NB4 (cell line): ENCODE measurements around the gene AP3S2.

ENCODE experiments used
- DNase-seq: peaks from one replicate; pipeline ENCODE4 v3.0.0; 2010; ENCODE audit warnings: low read depth
- H3K4me3 ChIP-seq: one replicate; pipeline ENCODE4 v1.5.1; 2011; ENCODE audit warnings: mild to moderate bottlenecking, low read depth, low read length, moderate library complexity
- MYC ChIP-seq: IDR thresholded peaks from 2 replicates; pipeline ENCODE4 v1.6.1; 2011; ENCODE audit warnings: low read depth, low read length
- POLR2A ChIP-seq: IDR thresholded peaks from 2 replicates; pipeline ENCODE4 v1.6.1; 2011; ENCODE audit warnings: mild to moderate bottlenecking; ENCODE audit not compliant: insufficient read length; ENCODE audit errors: extremely low read depth
- TF ChIP-seq, protein P1 (sequence below): IDR thresholded peaks from one replicate; pipeline ENCODE4 v1.5.1; 2012; ENCODE audit warnings: low read depth, low read length
- TF ChIP-seq, protein P2 (sequence below): IDR thresholded peaks from 2 replicates; pipeline ENCODE4 v1.6.1; 2011; ENCODE audit warnings: low read depth, low read length

The AP3S2 gene

DNA sequence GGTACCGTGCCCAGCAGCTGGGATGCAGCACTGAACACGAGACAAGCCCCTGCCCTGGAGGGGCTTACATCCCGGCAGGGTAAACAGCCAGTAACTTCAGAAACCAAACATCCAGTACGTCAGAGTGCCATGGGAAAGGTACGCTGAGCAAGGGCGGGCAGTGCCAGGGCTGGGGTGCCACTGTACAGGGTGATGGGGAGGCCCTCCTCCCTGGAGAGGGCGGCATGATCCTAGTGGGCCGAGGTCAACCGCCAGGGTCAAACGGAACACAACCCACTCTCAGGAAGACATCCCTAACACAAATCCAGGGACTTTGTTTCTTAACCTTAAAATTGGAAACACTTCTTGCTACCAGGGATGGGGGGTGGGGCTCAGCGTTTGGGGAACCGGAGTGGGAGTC, 63.2 kb downstream of the AP3S2 start:
- TF ChIP-seq POLR2A (no peak), MYC (no peak)
- TF ChIP-seq, protein P1, sequence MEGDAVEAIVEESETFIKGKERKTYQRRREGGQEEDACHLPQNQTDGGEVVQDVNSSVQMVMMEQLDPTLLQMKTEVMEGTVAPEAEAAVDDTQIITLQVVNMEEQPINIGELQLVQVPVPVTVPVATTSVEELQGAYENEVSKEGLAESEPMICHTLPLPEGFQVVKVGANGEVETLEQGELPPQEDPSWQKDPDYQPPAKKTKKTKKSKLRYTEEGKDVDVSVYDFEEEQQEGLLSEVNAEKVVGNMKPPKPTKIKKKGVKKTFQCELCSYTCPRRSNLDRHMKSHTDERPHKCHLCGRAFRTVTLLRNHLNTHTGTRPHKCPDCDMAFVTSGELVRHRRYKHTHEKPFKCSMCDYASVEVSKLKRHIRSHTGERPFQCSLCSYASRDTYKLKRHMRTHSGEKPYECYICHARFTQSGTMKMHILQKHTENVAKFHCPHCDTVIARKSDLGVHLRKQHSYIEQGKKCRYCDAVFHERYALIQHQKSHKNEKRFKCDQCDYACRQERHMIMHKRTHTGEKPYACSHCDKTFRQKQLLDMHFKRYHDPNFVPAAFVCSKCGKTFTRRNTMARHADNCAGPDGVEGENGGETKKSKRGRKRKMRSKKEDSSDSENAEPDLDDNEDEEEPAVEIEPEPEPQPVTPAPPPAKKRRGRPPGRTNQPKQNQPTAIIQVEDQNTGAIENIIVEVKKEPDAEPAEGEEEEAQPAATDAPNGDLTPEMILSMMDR: no peak
- TF ChIP-seq, protein P2, sequence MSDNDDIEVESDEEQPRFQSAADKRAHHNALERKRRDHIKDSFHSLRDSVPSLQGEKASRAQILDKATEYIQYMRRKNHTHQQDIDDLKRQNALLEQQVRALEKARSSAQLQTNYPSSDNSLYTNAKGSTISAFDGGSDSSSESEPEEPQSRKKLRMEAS: no peak
- H3K4me3 ChIP-seq: no peak overlapping the region
- no peak for DNase-seq

DNA sequence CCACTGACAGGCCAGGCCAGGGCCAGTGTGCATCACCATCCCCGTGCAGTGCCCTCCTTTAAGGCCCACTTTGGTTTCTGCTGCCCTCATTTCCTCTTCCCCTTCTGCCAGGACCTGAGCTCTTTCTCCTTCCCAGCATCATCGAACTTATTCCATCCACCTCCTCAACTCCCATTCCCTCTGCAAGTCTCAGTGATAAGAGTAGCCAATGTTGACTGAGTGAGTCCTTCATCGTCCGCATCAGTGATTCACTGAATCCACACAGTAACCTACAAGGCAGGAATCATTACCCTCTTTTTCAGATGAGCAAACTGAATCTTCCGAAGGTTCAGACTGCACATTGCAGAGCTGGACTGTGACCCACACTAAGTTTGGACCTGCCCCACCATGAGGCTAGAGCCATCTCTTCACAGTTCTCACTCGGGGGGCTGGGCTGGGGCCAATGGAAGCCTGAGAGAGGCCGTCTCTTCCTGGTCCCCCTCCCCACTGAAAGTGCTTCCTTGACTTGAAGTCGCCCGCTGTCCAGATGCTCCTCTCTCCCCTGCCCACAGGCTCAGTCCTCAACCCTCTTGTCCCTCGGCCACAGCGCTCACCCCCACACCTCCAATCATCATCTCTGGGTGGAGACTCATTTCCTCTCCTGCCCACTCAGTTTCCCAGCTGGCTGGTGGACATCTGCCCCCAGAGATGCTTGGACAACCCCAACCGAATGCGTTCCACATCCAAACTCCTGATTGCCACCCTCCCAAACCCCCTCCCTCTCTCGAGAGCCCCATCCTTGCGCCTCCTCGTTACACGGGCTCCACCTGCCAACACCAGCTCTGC, 64.0 kb downstream of the AP3S2 start:
- no peak for DNase-seq
- no peak overlapping the region for H3K4me3 ChIP-seq
- TF ChIP-seq MYC (no peak), POLR2A (no peak)
- TF ChIP-seq, protein P2: no peak
- TF ChIP-seq, protein P1: no peak

DNA sequence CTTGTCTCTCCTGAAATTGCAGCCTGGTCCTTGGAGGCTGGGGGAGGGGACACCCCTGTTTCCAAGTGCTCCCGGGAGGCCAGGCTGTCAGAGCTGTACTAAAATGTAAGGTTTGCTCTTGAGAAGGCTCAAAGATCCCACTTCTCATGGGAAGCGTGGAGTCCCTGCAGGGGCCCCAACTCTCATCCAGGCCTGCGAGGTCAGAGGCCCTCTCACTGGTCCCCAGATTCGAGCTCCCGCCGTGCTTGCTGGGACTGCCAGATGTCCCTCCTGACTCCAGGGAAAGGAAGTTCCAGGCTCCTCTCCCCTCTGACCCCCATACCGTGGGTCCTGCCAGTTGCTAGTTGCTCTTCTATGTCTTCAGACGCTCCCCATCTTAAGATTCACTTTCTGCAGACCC, 64.6 kb downstream of the AP3S2 start:
- TF ChIP-seq, protein P1: no peak
- TF ChIP-seq, protein P2: no peak
- TF ChIP-seq POLR2A (no peak), MYC (no peak)
- DNase-seq: no peak

DNA sequence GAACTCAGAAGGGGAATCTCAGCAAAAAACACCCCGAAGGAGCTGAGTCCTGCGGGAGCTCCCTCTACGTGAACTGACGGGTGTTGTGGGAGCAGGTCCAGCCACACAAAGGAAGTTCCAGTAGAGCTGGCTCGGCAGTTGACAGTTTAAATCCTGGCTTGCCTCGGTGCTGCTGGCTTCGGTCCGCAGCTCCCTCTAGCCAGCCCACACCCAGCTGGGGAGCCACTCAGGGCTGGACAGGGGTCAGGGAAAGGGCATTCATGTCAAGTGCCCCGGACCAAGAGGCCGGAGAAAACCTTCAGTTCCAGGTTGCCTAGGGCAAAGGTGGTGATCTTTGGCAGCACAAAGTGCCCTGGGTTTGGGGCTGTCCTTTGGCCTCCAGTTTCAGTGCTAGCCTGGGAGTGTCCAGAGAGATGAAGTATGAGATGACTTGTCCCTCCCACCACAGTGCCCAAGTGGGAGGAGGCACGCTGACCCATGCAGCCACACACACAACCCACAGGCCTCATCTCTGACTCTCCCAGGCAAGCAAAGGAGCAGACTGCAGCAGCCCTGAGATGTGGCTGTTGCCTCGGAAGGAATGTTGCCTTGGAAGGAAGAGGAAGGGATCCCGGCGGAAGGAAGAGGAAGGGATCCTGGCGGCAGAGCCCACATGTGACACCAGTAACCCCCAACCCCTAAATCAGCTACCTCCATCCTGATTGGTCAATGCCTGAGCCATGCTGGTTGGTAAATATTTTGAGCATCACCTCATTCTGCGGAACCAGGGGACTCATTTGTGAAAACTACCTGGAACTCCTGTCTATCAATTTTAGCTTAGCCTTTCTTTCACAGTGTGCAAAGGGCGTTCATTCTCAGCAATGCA, 65.3 kb downstream of the AP3S2 start:
- DNase-seq: no peak
- TF ChIP-seq, protein P2: no peak
- TF ChIP-seq, protein P1: no peak
- TF ChIP-seq MYC (no peak), POLR2A (no peak)
- no peak overlapping the region for H3K4me3 ChIP-seq

More for the DNA sequence above, 64.6 kb downstream of the AP3S2 start:
- no peak overlapping the region for H3K4me3 ChIP-seq

DNA sequence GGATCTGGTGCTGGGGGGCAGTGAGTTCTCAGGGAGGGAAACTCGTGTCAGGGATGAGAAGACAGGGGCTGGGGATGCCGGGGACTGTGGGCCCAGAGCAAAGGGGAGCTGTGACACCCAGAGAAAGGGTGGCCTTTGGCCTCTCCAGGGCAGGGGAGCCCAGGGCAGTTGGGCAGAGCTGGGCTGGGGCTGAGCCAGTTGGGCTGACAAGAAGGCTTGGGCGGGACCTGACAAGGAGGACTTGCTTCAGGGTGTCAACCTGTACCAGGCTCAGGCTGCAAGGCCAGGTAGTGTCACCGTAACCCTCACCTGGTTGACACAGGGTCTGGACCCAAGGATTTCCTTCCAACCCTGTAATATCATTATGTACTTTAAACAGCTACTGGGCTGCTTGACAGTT, 66.0 kb downstream of the AP3S2 start:
- no peak for DNase-seq
- H3K4me3 ChIP-seq: no peak overlapping the region
- TF ChIP-seq, protein P1: no peak
- TF ChIP-seq, protein P2: no peak
- no peak for TF ChIP-seq MYC
- no peak for TF ChIP-seq POLR2A
